ENCODE data around the gene SUN3.

- TF ChIP-seq CTCF (IDR thresholded peaks at IDR 0.05) (no peak), POLR2AphosphoS5 (IDR thresholded peaks at IDR 0.05; ENCODE audit: low read depth, low read length) (no peak)
Observed at GRCh38 chr7:47937711-47938573, 91.0 kb downstream of the SUN3 start.
